Breast epithelium (tissue), 4 donors: Measurements from ENCODE around the gene DMXL2. TPM values are rescaled to one million over a fixed set of nuclear protein-coding genes. Genes with fewer than 3 reads are reported as not detected.

Experiments
- DNase-seq, 2 donors: peaks; one replicate each; pipeline ENCODE4 v3.0.0-alpha.2; 2019; ENCODE audit warnings: low spot score in 2 of 2
- H3K27ac ChIP-seq, 2 donors: fragments of 200-600 bp; sonication (generic) in 1 of 2; one replicate each; pipeline ENCODE4 v1.5.1; 2016 to 2019; ENCODE audit warnings: mild to moderate bottlenecking in 1 of 2
- H3K27me3 ChIP-seq, 2 donors: fragments of 200-600 bp; sonication (generic) in 1 of 2; one replicate each; pipeline versions ENCODE4 v1.5.1 to v1.6.0; 2017 to 2019; ENCODE audit warnings: control low read depth in 1 of 2, mild to moderate bottlenecking in 1 of 2
- H3K36me3 ChIP-seq: fragments of 200-600 bp; one replicate; pipeline ENCODE4 v1.5.1; 2019
- H3K4me1 ChIP-seq, 2 donors: fragments of 200-600 bp; sonication (generic); one replicate each; pipeline ENCODE4 v1.5.1; 2016 to 2019; ENCODE audit warnings: control low read depth in 1 of 2
- H3K4me3 ChIP-seq, 3 donors: fragments of 200-600 bp; sonication (generic); 1 replicate in 2 of 3; 2 replicates in 1 of 3; pipeline ENCODE4 v1.5.1; 2016 to 2019; ENCODE audit warnings: mild to moderate bottlenecking in 3 of 3, moderate library complexity in 2 of 3
- H3K9me3 ChIP-seq, 2 donors: fragments of 200-600 bp; sonication (generic) in 1 of 2; one replicate each; pipeline ENCODE4 v1.5.1; 2016 to 2019; ENCODE audit warnings: control low read depth in 1 of 2
- POLR2A ChIP-seq: fragments of 450-650 bp; IDR thresholded peaks from one replicate; pipeline ENCODE4 v1.6.1; 2016; ENCODE audit warnings: antibody characterized with exemption, mild to moderate bottlenecking, moderate library complexity
- POLR2AphosphoS5 ChIP-seq, 3 donors: sonication (generic); formaldehyde crosslinking; IDR thresholded peaks; one replicate each; pipeline ENCODE4 v1.6.1; 2017; ENCODE audit warnings: antibody characterized with exemption in 3 of 3
- intact Hi-C: fragments of 100-400 bp; cut with DNase I; formaldehyde crosslinking; loops from one replicate; pipeline ENCODE4 v1.15.1; 2023; ENCODE audit warnings: low total_unique reads
- total RNA-seq, 3 donors: library from RNA; depleted of rRNA; stranded (reverse); fragments of >200 nt; gene quantifications; one replicate each; pipeline ENCODE4 v1.1.0, GENCODE V29; 2016
- TF ChIP-seq, protein P1 (sequence below), 3 donors: fragments of 450-650 bp; IDR thresholded peaks; one replicate each; pipeline ENCODE4 v1.5.1; 2016 to 2017; ENCODE audit warnings: antibody characterized with exemption in 3 of 3, mild to moderate bottlenecking in 3 of 3, moderate library complexity in 3 of 3

Gene DMXL2
- total RNA-seq, 3 donors from 2014 or later, result 28.5 to 73.9 (median 36.4) TPM

DNA sequence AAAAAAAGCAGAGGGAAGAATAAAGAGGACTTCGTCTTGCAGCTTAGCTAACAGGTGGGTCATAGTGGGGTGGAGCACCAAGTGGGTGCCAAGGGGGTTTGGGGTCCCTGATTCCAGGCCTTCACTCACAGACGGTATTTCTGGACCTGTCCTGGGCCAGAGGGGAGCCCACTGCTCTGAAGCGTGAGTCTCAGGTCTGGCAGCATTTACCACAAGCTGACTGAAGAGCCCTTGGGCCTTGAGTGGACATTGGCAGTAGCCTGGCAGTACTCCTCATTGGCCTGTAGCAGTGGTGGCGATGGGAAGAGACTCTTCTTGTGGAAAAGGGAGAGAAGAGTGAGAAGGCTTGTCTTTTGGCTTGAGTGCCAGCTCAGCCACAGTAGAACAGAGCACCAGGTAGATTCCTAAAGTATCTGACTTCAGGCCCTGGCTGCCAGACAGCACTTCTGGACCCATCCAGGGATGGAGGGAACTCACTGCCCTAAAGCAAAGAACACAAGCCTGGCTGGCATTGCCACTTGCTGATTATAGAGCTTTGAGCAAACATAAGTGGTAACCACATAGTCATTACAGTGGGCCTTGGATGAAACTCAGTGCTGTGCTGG lies 208.2 kb downstream of the DMXL2 start:
- Histone ChIP-seq H3K9me3 (no peaks in the 10 kb centered on the region), H3K4me1 (no peaks in the 10 kb centered on the region), H3K36me3 (no peaks in the 10 kb centered on the region), H3K27ac (no peak overlapping the region), H3K27me3 (no peaks in the 10 kb centered on the region), H3K4me3 (no peak overlapping the region)
- no peak for DNase-seq
- intact Hi-C loops, result no loop called here
- TF ChIP-seq POLR2A (no peak), POLR2AphosphoS5 (IDR thresholded peaks at IDR 0.05) (no peak)
- TF ChIP-seq, protein P1, sequence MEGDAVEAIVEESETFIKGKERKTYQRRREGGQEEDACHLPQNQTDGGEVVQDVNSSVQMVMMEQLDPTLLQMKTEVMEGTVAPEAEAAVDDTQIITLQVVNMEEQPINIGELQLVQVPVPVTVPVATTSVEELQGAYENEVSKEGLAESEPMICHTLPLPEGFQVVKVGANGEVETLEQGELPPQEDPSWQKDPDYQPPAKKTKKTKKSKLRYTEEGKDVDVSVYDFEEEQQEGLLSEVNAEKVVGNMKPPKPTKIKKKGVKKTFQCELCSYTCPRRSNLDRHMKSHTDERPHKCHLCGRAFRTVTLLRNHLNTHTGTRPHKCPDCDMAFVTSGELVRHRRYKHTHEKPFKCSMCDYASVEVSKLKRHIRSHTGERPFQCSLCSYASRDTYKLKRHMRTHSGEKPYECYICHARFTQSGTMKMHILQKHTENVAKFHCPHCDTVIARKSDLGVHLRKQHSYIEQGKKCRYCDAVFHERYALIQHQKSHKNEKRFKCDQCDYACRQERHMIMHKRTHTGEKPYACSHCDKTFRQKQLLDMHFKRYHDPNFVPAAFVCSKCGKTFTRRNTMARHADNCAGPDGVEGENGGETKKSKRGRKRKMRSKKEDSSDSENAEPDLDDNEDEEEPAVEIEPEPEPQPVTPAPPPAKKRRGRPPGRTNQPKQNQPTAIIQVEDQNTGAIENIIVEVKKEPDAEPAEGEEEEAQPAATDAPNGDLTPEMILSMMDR (IDR thresholded peaks at IDR 0.05), result no peak

DNA sequence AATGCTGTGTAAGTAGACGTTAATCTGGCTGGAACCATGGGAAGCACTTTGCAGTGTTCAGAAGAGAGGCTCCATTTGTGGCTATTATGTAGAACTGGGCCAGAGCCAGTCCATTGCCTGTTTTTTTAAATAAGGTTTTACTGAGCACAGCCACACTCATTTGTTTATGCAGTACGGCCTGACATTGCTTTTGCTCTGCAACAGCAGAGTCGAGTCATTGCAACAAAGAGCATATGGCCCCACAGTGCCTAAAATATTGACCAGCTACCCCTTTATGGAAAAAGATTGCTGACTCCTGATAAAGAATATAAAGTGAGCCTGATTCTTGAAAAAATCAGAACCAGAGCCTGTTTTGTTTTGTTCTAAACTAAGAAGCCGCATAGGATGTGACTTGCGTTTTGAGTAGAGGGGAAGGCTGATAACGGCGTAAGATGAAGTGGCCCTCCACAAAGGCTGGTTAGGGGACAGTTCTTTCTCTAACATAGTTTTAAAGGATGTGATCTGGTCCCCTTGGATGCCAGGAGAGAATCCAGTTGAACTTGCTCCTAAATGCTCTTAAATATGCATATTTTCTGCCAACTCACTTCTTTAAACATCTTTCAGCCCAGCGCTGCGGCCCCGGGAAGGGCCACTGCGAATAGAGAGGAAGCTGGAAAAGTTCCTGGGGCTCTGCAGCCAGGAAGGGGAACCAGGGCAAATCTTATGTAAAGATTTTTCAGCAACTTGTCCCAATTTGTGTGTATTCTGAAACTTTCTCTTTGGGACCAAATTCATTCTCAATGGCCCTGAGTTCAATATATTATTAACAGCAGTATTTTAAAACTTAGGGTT lies 216.7 kb downstream of the DMXL2 start:
- Histone ChIP-seq H3K9me3 (no peaks in the 10 kb centered on the region), H3K27me3 (no peaks in the 10 kb centered on the region), H3K4me3 (no peak overlapping the region), H3K4me1 (no peaks in the 10 kb centered on the region), H3K27ac (no peak overlapping the region), H3K36me3 (no peaks in the 10 kb centered on the region)
- TF ChIP-seq, protein P1 (IDR thresholded peaks at IDR 0.05), result no peak
- TF ChIP-seq POLR2AphosphoS5 (IDR thresholded peaks at IDR 0.05), result no peak
- TF ChIP-seq POLR2A, result no peak
- intact Hi-C loops, result no loop called here
- DNase-seq, result no peak

- Histone ChIP-seq H3K4me1 (no peaks in the 10 kb centered on the region), H3K4me3 (no peak overlapping the region), H3K36me3 (no peaks in the 10 kb centered on the region), H3K9me3 (no peaks in the 10 kb centered on the region), H3K27ac (no peak overlapping the region), H3K27me3 (no peaks in the 10 kb centered on the region)
- TF ChIP-seq POLR2AphosphoS5 (IDR thresholded peaks at IDR 0.05), result no peak
- TF ChIP-seq, protein P1 (IDR thresholded peaks at IDR 0.05), result no peak
- no peak for TF ChIP-seq POLR2A
- intact Hi-C loops, result no loop called here
- no peak for DNase-seq
These were observed 218.4 kb downstream of the DMXL2 start for GRCh38 chr15:51403946-51404695.

DNA sequence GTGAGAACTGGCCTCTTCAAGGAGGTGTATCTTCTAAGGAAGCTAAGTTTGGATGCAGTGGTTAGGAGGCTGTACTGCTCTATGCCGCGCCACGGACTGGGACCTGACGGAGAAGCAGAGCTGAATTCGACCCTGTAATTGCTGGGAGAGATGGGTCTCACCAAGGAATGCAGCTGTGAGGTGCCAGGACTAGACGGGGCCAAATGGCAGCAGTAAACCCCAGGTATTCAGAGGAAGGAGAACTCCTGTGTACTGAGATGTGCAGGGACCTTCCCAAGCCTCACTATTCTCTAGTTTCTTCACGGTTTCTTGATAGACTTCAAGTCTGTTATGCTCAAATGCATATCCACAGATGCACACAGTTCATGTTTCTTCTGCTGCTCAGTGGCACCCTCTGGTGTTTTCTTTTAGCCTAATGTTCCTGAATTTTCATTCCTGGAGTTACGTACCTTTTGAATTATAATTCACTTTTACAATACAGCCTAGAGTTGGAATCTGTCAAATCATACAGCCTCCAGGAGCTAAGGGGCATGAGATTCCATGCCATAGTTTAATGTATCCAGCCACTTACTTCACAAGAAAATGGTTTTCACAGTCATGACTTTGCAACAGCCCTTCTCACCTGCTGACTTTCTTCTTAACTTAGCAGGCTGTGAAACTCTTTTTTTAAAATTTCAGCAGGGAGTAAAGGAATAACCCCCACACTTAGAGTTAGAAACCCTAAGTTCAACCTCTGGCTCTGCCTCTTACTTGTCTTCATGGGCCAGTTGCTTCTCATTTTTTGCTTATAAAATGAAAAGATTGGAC lies 219.3 kb downstream of the DMXL2 start:
- H3K27ac ChIP-seq, result no peak overlapping the region
- no peaks in the 10 kb centered on the region for H3K9me3 ChIP-seq
- H3K4me3 ChIP-seq, result no peak overlapping the region
- DNase-seq, result no peak
- TF ChIP-seq POLR2AphosphoS5 (IDR thresholded peaks at IDR 0.05) (no peak), POLR2A (no peak)
- TF ChIP-seq, protein P1 (IDR thresholded peaks at IDR 0.05), result peak; percentile 17 to 31 (median 19)
- intact Hi-C loops, result no loop called here
- no peaks in the 10 kb centered on the region for H3K36me3 ChIP-seq
- H3K27me3 ChIP-seq, result no peaks in the 10 kb centered on the region
- H3K4me1 ChIP-seq, result no peaks in the 10 kb centered on the region
